ENCODE results near the gene BABAM2. TPM values are rescaled to one million over a fixed set of nuclear protein-coding genes. Genes with fewer than 3 reads are reported as not detected.

Gene BABAM2
- total RNA-seq, 4 donors from 2014 or later = 33.3 to 48.9 (median 37.9) TPM

- no peak for DNase-seq
- Histone ChIP-seq H3K9me3 (no peaks in the 10 kb centered on the region), H3K27ac (no peak overlapping the region), H3K36me3 (no peaks in the 10 kb centered on the region), H3K4me3 (no peak overlapping the region), H3K27me3 (no peaks in the 10 kb centered on the region), H3K4me1 (no peaks in the 10 kb centered on the region)
- WGBS, 2 donors (ENCODE audit: low coverage in 1 of 2) = 88 to 93% methylated on average over 1 of the region's 1 CpG
- in situ Hi-C loops (cut with MboI; ENCODE audit: low pct_ligation_motif_present in 1 of 4, low pct_unique_long_range_greater_than_20kb in 1 of 4, low sequenced_read_pairs in 3 of 4) (no loop called here), intact Hi-C loops (cut with DNase I; ENCODE audit: low total_unique reads) (no loop called here)
- no peak for TF ChIP-seq POLR2A (IDR thresholded peaks at IDR 0.05)
- TF ChIP-seq, protein P1, sequence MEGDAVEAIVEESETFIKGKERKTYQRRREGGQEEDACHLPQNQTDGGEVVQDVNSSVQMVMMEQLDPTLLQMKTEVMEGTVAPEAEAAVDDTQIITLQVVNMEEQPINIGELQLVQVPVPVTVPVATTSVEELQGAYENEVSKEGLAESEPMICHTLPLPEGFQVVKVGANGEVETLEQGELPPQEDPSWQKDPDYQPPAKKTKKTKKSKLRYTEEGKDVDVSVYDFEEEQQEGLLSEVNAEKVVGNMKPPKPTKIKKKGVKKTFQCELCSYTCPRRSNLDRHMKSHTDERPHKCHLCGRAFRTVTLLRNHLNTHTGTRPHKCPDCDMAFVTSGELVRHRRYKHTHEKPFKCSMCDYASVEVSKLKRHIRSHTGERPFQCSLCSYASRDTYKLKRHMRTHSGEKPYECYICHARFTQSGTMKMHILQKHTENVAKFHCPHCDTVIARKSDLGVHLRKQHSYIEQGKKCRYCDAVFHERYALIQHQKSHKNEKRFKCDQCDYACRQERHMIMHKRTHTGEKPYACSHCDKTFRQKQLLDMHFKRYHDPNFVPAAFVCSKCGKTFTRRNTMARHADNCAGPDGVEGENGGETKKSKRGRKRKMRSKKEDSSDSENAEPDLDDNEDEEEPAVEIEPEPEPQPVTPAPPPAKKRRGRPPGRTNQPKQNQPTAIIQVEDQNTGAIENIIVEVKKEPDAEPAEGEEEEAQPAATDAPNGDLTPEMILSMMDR (IDR thresholded peaks at IDR 0.05) = no peak
- TF ChIP-seq POLR2AphosphoS5 (IDR thresholded peaks at IDR 0.05) = no peak
- no peak for TF ChIP-seq EP300 (IDR thresholded peaks at IDR 0.05; ENCODE audit: low read depth)
Observed at GRCh38 chr2:28038722-28039121, 148.2 kb downstream of the BABAM2 start.

DNA sequence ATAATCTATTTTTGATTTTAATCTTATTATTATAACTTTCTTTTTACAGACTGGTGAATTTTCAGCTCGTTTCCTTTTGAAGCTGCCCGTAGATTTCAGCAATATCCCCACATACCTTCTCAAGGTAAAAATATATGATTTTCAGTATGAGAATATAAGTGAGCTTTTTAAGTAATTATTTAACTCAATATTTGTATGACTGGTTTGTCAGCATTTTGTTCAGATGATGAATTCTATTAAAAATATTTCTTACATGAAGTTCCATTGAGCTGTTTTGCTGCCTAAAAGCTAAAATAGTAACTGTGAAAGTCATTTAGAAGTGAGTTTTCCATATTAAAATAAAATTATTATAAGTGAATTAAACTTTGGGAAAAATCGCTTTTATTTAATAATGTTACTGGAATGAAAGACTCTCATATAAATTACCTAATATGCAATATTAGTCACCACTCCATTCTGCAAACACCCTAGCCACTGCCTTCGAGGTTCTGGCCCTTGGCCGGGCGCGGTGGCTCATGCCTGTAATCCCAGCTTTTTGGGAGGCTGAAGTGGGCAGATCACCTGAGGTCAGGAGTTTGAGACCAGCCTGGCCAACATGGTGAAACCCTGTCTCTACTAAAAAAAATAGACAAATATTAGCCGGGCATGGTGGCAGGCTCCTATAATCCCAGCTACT lies 155.3 kb downstream of the BABAM2 start:
- in situ Hi-C loops (cut with MboI; ENCODE audit: low pct_ligation_motif_present in 1 of 4, low pct_unique_long_range_greater_than_20kb in 1 of 4, low sequenced_read_pairs in 3 of 4) (no loop called here), intact Hi-C loops (cut with DNase I; ENCODE audit: low total_unique reads) (no loop called here)

GRCh38 chr2:28046921-28047320 lies 156.4 kb downstream of the BABAM2 start:
- intact Hi-C loops (cut with DNase I; ENCODE audit: low total_unique reads) = no loop called here
- Histone ChIP-seq H3K4me3 (no peak overlapping the region), H3K27ac (no peak overlapping the region), H3K27me3 (no peaks in the 10 kb centered on the region), H3K36me3 (no peaks in the 10 kb centered on the region), H3K4me1 (peaks cover 0 to 2% (median 0%) of the 10 kb centered on the region in 4 donors), H3K9me3 (no peaks in the 10 kb centered on the region)
- DNase-seq = no peak
- 80 to 84% methylated on average over 2 of the region's 2 CpGs for WGBS, 2 donors (ENCODE audit: low coverage in 1 of 2)
- no peak for TF ChIP-seq EP300 (IDR thresholded peaks at IDR 0.05; ENCODE audit: low read depth)
- TF ChIP-seq POLR2AphosphoS5 (IDR thresholded peaks at IDR 0.05) = no peak
- no peak for TF ChIP-seq POLR2A (IDR thresholded peaks at IDR 0.05)
- TF ChIP-seq, protein P1 (IDR thresholded peaks at IDR 0.05) = no peak
- in situ Hi-C loops (cut with MboI; ENCODE audit: low pct_ligation_motif_present in 1 of 4, low pct_unique_long_range_greater_than_20kb in 1 of 4, low sequenced_read_pairs in 3 of 4) = no loop called here

More for the DNA sequence above, 155.3 kb downstream of the BABAM2 start:
- H3K27me3 ChIP-seq = no peaks in the 10 kb centered on the region
- no peak overlapping the region for H3K27ac ChIP-seq
- 93 to 98% methylated on average over 4 to 8 of the region's 8 CpGs for WGBS, 2 donors (ENCODE audit: low coverage in 1 of 2)
- H3K4me1 ChIP-seq = peaks cover 0 to 2% (median 0%) of the 10 kb centered on the region in 4 donors
- H3K36me3 ChIP-seq = no peaks in the 10 kb centered on the region
- no peak for DNase-seq
- no peak overlapping the region for H3K4me3 ChIP-seq
- H3K9me3 ChIP-seq = no peaks in the 10 kb centered on the region
- TF ChIP-seq EP300 (IDR thresholded peaks at IDR 0.05; ENCODE audit: low read depth) = no peak
- no peak for TF ChIP-seq POLR2AphosphoS5 (IDR thresholded peaks at IDR 0.05)
- TF ChIP-seq, protein P1 (IDR thresholded peaks at IDR 0.05) = no peak
- TF ChIP-seq POLR2A (IDR thresholded peaks at IDR 0.05) = no peak

GRCh38 chr2:28047681-28048080 lies 157.2 kb downstream of the BABAM2 start:
- Histone ChIP-seq H3K36me3 (no peaks in the 10 kb centered on the region), H3K4me1 (peaks cover 0 to 2% (median 0%) of the 10 kb centered on the region in 4 donors), H3K9me3 (no peaks in the 10 kb centered on the region), H3K27me3 (no peaks in the 10 kb centered on the region), H3K27ac (no peak overlapping the region), H3K4me3 (no peak overlapping the region)
- no peak for DNase-seq
- intact Hi-C loops (cut with DNase I; ENCODE audit: low total_unique reads) (no loop called here), in situ Hi-C loops (cut with MboI; ENCODE audit: low pct_ligation_motif_present in 1 of 4, low pct_unique_long_range_greater_than_20kb in 1 of 4, low sequenced_read_pairs in 3 of 4) (no loop called here)
- no peak for TF ChIP-seq POLR2AphosphoS5 (IDR thresholded peaks at IDR 0.05)
- no peak for TF ChIP-seq EP300 (IDR thresholded peaks at IDR 0.05; ENCODE audit: low read depth)

GRCh38 chr2:28048341-28048740 lies 157.8 kb downstream of the BABAM2 start:
- in situ Hi-C loops (cut with MboI; ENCODE audit: low pct_ligation_motif_present in 1 of 4, low pct_unique_long_range_greater_than_20kb in 1 of 4, low sequenced_read_pairs in 3 of 4) (no loop called here), intact Hi-C loops (cut with DNase I; ENCODE audit: low total_unique reads) (no loop called here)
- WGBS, 2 donors (ENCODE audit: low coverage in 1 of 2) = 77 to 81% methylated on average over 3 of the region's 3 CpGs
- Histone ChIP-seq H3K4me3 (no peak overlapping the region), H3K9me3 (no peaks in the 10 kb centered on the region), H3K4me1 (peaks cover 0 to 6% (median 1%) of the 10 kb centered on the region in 4 donors), H3K27ac (no peak overlapping the region), H3K27me3 (no peaks in the 10 kb centered on the region), H3K36me3 (no peaks in the 10 kb centered on the region)
- DNase-seq = no peak
- TF ChIP-seq EP300 (IDR thresholded peaks at IDR 0.05; ENCODE audit: low read depth) = no peak

All from transverse colon (tissue), 4 donors.